GM12878 (cell line): ENCODE data around the gene GFAP. TPM values are rescaled to one million over a fixed set of nuclear protein-coding genes. Genes with fewer than 3 reads are reported as not detected.
A peak's percentile ranks its signal among the peaks of the same experiment; 100 is the strongest.

Experiments
- EGR1 ChIP-seq, 2 experiments: IDR thresholded peaks; 1 replicate in 1 of 2; 2 replicates in 1 of 2; pipeline ENCODE4 v1.6.1; 2011 to 2012; ENCODE audit warnings: low read depth in 2 of 2, low read length in 2 of 2, borderline replicate concordance in 1 of 2, mild to moderate bottlenecking in 1 of 2, moderate library complexity in 1 of 2
- EP300 ChIP-seq, 2 experiments: fragments of 150-350 bp in 1 of 2; IDR thresholded peaks; 2 replicates each; pipeline ENCODE4 v1.6.1; 2011 to 2012; ENCODE audit warnings: low read depth in 2 of 2, low read length in 2 of 2, borderline replicate concordance in 1 of 2, improper control_type of control experiment in 1 of 2, inconsistent platforms in 1 of 2; ENCODE audit not compliant: control insufficient read depth in 1 of 2
- JUND ChIP-seq: IDR thresholded peaks from 2 replicates; pipeline ENCODE4 v1.6.1; 2012; ENCODE audit warnings: low read depth, mild to moderate bottlenecking, low read length, improper control_type of control experiment, moderate library complexity
- MEF2A ChIP-seq: IDR thresholded peaks from 2 replicates; pipeline ENCODE4 v1.6.1; 2011; ENCODE audit warnings: low read depth, mild to moderate bottlenecking, low read length, moderate library complexity; ENCODE audit not compliant: insufficient read depth
- MTA3 ChIP-seq: IDR thresholded peaks from 2 replicates; pipeline ENCODE4 v1.6.1; 2012; ENCODE audit warnings: low read length, inconsistent platforms, borderline replicate concordance
- NFYA ChIP-seq: IDR thresholded peaks from 2 replicates; pipeline ENCODE4 v1.6.1; 2011; ENCODE audit warnings: low read depth, mild to moderate bottlenecking, low read length, improper control_type of control experiment, borderline replicate concordance
- NFYB ChIP-seq: IDR thresholded peaks from 2 replicates; pipeline ENCODE4 v1.6.1; 2011; ENCODE audit warnings: low read depth, mild to moderate bottlenecking, low read length, improper control_type of control experiment, moderate library complexity; ENCODE audit not compliant: insufficient read depth
- PML ChIP-seq: IDR thresholded peaks from 2 replicates; pipeline ENCODE4 v1.6.1; 2012; ENCODE audit warnings: low read length, inconsistent platforms
- SMAD5 ChIP-seq: IDR thresholded peaks from 2 replicates; pipeline ENCODE4 v1.6.1; 2016; ENCODE audit warnings: antibody characterized with exemption, low read depth
- SP1 ChIP-seq: IDR thresholded peaks from one replicate; pipeline ENCODE4 v1.6.1; 2011; ENCODE audit warnings: low read depth, low read length
- SREBF2 ChIP-seq: IDR thresholded peaks from 2 replicates; pipeline ENCODE4 v1.6.1; 2012; ENCODE audit warnings: mild to moderate bottlenecking, low read length
- polyA plus RNA-seq, 11 experiments: library from polyadenylated mRNA; depleted of rRNA in 4 of 11; unstranded in 6 of 11; stranded (reverse) in 5 of 11; fragments of >200 nt; fragmentation: Nextera tagmentation in 4 of 11; fragmentation: Illumina TruSeq in 1 of 11; extraction: Ambion mirVana in 4 of 11; extraction: Trizol in 1 of 11; gene quantifications; 1 replicate in 1 of 11; 2 replicates in 10 of 11; pipeline versions ENCODE4 v1.2.1 to v1.2.3, GENCODE V29; 2011 to 2016; ENCODE audit warnings: inconsistent platforms in 2 of 11, missing spikeins in 2 of 11, low read depth in 1 of 11
- total RNA-seq, 4 experiments: library from RNA; depleted of rRNA in 3 of 4; stranded (reverse); fragments of >200 nt in 3 of 4; fragmentation: Illumina TruSeq in 1 of 4; extraction: Trizol in 1 of 4; gene quantifications; 2 replicates each; pipeline versions ENCODE4 v1.2.1 to v1.2.3, GENCODE V29; 2013 to 2021
- TF ChIP-seq, protein P1 (sequence below): fragments of 450-650 bp; IDR thresholded peaks from 2 replicates; pipeline ENCODE4 v1.6.1; 2017; ENCODE audit warnings: mild to moderate bottlenecking, low read depth, inconsistent platforms; ENCODE audit not compliant: poor library complexity, severe bottlenecking
- TF ChIP-seq, protein P2 (sequence below): IDR thresholded peaks from 2 replicates; pipeline ENCODE4 v1.6.1; 2011; ENCODE audit warnings: low read depth, mild to moderate bottlenecking, low read length, moderate library complexity, borderline replicate concordance; ENCODE audit errors: extremely low read depth
- TF ChIP-seq, protein P3 (sequence below): fragments of 450-650 bp; IDR thresholded peaks from 2 replicates; pipeline ENCODE4 v1.6.1; 2017; ENCODE audit warnings: mild to moderate bottlenecking
- TF ChIP-seq, protein P4 (sequence below): fragments of 450-650 bp; conservative IDR thresholded peaks from 2 replicates; pipeline ENCODE4 v1.6.1; 2017; ENCODE audit warnings: mild to moderate bottlenecking, moderate library complexity
- TF ChIP-seq, protein P5 (sequence below): fragments of 450-650 bp; IDR thresholded peaks from 2 replicates; pipeline ENCODE4 v1.6.1; 2014; ENCODE audit warnings: mild to moderate bottlenecking
- TF ChIP-seq, protein P6 (sequence below): fragments of 450-650 bp; IDR thresholded peaks from 2 replicates; pipeline ENCODE4 v1.6.1; 2018; ENCODE audit warnings: borderline replicate concordance, mild to moderate bottlenecking; ENCODE audit not compliant: partially characterized antibody

Gene GFAP
- total and polyA plus RNA-seq, 10 of the 15 experiments (the other 5 are each of a cell fraction or from before 2014, with no cell fraction given), result 0.04 to 0.25 TPM; not detected in 8

DNA sequence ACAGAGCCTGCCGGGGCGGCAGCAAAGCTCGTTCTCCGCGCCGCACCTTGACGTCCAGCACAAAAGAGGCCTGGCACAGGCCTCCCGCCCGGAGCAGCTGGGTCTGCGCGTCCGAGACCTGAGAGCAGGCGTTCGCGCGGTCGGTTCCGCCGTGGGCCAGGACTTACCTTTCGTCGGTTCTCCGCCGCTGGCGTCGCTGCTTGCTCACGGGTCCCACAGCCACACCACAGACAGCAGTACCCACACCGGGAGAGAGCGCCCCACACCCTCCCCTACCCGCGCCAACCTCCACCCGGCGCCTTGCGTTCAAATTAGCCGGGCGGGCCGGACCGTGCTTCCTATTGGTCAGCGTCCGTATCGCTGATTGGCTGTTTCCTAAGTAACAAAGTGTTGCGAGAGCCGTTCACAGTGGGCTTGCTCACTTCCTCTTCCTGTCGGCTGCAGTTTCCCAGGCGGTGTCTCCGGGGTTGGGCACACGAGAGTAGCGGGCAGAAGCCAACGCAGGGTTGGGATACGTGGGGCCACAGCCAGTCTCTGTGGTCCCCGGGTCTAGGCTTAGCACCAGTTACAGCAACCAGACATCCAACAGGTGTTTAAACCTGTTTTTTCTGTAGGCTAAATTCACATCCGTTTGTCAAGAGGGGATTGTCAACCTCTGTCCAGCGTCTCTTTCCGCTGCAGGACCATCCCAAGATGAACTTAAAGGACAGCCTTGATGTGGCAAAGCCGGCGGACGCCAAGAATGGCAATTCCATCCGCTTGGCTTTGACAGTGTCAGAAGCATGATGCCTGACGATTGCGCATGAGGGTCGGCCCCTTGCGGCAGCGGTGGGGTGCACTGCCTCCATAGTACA, 32.4 kb upstream of the GFAP start, which contains the start of gene KIF18B (continued):
- TF ChIP-seq SP1 (peak; percentile 95), NFYB (peak; percentile 92), SMAD5 (peak; percentile 95), MEF2A (no peak), EP300 (IDR thresholded peaks at IDR 0.05; ENCODE audit: borderline replicate concordance in 1 of 2, control insufficient read depth in 1 of 2, low read depth in 2 of 2, low read length in 2 of 2) (no peak), MTA3 (no peak), NFYA (peak; percentile 6; the same call in 1 of the 2 replicates), PML (peak; percentile 96), JUND (no peak), EGR1 (IDR thresholded peaks at IDR 0.05; ENCODE audit: borderline replicate concordance in 1 of 2, low read depth in 2 of 2, low read length in 2 of 2) (no peak), SREBF2 (no peak)
- TF ChIP-seq, protein P1, sequence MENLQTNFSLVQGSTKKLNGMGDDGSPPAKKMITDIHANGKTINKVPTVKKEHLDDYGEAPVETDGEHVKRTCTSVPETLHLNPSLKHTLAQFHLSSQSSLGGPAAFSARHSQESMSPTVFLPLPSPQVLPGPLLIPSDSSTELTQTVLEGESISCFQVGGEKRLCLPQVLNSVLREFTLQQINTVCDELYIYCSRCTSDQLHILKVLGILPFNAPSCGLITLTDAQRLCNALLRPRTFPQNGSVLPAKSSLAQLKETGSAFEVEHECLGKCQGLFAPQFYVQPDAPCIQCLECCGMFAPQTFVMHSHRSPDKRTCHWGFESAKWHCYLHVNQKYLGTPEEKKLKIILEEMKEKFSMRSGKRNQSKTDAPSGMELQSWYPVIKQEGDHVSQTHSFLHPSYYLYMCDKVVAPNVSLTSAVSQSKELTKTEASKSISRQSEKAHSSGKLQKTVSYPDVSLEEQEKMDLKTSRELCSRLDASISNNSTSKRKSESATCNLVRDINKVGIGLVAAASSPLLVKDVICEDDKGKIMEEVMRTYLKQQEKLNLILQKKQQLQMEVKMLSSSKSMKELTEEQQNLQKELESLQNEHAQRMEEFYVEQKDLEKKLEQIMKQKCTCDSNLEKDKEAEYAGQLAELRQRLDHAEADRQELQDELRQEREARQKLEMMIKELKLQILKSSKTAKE, result no peak
- TF ChIP-seq, protein P2, sequence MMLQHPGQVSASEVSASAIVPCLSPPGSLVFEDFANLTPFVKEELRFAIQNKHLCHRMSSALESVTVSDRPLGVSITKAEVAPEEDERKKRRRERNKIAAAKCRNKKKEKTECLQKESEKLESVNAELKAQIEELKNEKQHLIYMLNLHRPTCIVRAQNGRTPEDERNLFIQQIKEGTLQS, result no peak
- TF ChIP-seq, protein P3, sequence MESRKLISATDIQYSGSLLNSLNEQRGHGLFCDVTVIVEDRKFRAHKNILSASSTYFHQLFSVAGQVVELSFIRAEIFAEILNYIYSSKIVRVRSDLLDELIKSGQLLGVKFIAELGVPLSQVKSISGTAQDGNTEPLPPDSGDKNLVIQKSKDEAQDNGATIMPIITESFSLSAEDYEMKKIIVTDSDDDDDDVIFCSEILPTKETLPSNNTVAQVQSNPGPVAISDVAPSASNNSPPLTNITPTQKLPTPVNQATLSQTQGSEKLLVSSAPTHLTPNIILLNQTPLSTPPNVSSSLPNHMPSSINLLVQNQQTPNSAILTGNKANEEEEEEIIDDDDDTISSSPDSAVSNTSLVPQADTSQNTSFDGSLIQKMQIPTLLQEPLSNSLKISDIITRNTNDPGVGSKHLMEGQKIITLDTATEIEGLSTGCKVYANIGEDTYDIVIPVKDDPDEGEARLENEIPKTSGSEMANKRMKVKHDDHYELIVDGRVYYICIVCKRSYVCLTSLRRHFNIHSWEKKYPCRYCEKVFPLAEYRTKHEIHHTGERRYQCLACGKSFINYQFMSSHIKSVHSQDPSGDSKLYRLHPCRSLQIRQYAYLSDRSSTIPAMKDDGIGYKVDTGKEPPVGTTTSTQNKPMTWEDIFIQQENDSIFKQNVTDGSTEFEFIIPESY, result no peak
- TF ChIP-seq, protein P4, sequence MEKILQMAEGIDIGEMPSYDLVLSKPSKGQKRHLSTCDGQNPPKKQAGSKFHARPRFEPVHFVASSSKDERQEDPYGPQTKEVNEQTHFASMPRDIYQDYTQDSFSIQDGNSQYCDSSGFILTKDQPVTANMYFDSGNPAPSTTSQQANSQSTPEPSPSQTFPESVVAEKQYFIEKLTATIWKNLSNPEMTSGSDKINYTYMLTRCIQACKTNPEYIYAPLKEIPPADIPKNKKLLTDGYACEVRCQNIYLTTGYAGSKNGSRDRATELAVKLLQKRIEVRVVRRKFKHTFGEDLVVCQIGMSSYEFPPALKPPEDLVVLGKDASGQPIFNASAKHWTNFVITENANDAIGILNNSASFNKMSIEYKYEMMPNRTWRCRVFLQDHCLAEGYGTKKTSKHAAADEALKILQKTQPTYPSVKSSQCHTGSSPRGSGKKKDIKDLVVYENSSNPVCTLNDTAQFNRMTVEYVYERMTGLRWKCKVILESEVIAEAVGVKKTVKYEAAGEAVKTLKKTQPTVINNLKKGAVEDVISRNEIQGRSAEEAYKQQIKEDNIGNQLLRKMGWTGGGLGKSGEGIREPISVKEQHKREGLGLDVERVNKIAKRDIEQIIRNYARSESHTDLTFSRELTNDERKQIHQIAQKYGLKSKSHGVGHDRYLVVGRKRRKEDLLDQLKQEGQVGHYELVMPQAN, result peak; percentile 100
- TF ChIP-seq, protein P5, sequence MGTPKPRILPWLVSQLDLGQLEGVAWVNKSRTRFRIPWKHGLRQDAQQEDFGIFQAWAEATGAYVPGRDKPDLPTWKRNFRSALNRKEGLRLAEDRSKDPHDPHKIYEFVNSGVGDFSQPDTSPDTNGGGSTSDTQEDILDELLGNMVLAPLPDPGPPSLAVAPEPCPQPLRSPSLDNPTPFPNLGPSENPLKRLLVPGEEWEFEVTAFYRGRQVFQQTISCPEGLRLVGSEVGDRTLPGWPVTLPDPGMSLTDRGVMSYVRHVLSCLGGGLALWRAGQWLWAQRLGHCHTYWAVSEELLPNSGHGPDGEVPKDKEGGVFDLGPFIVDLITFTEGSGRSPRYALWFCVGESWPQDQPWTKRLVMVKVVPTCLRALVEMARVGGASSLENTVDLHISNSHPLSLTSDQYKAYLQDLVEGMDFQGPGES, result peak; percentile 60; the same call in 1 of the 2 replicates
- TF ChIP-seq, protein P6, sequence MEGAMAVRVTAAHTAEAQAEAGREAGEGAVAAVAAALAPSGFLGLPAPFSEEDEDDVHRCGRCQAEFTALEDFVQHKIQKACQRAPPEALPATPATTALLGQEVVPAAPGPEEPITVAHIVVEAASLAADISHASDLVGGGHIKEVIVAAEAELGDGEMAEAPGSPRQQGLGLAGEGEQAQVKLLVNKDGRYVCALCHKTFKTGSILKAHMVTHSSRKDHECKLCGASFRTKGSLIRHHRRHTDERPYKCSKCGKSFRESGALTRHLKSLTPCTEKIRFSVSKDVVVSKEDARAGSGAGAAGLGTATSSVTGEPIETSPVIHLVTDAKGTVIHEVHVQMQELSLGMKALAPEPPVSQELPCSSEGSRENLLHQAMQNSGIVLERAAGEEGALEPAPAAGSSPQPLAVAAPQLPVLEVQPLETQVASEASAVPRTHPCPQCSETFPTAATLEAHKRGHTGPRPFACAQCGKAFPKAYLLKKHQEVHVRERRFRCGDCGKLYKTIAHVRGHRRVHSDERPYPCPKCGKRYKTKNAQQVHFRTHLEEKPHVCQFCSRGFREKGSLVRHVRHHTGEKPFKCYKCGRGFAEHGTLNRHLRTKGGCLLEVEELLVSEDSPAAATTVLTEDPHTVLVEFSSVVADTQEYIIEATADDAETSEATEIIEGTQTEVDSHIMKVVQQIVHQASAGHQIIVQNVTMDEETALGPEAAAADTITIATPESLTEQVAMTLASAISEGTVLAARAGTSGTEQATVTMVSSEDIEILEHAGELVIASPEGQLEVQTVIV, result peak; percentile 79
